Stromal cell of bone marrow (primary cell): ENCODE results near the gene PLAGL1.

ENCODE experiments used
- DNase-seq: peaks from one replicate; pipeline ENCODE4 v3.0.0-alpha.2; 2012; ENCODE audit warnings: low read depth

Gene PLAGL1

DNA sequence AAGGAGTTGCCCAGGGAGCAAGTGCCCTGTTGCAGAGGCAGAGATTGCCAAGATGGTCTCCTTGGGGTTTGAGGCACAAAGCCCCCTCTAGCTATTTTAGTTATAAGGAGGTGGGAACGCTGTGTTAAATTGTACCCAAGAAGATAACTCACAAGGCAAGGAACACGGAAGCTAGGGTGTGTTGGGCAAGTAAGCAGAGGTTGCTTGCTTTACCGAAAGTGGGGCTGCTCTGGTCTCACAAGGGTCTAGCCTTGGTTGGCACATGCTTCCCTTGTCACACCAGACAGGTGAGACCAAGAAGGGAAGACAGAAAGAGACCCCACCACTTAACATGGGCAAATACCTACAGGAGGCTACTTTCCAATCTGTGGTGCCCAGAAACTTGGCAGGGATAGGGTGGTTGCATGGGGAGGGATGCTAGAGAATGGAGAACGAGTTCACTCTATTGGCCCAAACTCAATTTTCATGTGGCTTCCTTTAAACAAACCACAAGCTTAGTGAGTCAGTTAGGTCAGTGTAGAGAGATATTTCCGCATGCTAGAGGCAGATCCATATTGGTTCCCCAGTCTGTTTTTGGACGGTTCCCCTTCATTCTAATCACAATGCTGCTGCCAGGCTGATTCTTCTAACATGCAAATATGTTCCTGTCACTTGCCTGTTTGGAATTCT lies 42.4 kb downstream of the PLAGL1 start:
- DNase-seq = peak; percentile 75

DNA sequence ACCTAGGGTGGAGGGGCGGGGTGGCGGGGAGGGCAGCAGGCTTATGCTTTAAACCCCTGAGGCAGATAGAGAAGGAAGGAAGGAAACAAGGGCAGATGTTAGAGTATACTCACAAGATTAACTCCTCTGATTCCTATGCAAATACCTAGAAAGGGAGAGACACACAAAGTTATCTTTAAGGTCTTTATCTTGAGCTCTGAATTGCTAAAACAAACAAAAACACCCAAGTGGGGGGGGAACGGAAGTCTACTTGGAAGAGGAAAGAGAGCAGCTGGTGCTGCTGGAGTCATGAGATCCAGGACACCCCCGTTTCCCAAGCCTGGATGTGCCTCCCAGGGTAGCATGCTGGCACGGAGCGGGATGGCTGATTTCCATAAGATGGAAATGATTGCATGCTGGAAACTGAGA lies 43.4 kb downstream of the PLAGL1 start:
- DNase-seq = no peak

DNA sequence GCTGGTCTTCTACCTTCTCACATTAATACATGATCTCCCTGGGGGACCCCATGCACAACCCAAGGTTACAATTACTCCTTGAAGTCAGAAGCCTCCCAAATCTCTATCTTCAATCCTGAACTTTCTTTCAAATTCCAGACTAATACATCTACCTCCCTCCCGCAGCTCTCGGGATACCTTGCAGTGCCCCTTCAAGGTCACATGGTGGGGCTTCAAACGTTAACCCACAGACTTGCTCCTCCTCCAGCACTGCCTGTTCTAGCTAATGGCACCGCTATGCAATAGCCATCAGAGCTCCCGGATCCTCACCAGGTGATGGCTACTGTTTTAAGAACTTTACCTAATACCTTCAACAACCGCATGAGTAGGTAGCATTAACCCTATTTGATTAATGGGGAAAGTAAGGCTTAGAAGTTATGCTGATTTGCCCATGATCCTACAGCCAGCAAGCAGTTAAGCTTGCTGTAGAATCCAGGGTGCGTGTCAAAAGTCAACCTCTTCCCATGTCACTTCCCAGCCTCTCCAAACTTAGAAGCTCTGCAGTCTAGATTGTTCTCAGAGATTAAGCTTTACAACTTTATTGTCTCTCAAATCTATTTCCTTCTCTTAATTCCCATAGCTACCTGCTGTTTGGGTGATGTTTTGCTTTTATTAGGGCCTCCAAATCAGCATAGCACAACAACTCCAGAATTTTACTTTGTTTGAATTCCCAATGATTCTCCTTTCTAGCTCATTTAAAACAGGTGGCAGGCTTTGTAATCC lies 44.7 kb downstream of the PLAGL1 start:
- DNase-seq = no peak

DNA sequence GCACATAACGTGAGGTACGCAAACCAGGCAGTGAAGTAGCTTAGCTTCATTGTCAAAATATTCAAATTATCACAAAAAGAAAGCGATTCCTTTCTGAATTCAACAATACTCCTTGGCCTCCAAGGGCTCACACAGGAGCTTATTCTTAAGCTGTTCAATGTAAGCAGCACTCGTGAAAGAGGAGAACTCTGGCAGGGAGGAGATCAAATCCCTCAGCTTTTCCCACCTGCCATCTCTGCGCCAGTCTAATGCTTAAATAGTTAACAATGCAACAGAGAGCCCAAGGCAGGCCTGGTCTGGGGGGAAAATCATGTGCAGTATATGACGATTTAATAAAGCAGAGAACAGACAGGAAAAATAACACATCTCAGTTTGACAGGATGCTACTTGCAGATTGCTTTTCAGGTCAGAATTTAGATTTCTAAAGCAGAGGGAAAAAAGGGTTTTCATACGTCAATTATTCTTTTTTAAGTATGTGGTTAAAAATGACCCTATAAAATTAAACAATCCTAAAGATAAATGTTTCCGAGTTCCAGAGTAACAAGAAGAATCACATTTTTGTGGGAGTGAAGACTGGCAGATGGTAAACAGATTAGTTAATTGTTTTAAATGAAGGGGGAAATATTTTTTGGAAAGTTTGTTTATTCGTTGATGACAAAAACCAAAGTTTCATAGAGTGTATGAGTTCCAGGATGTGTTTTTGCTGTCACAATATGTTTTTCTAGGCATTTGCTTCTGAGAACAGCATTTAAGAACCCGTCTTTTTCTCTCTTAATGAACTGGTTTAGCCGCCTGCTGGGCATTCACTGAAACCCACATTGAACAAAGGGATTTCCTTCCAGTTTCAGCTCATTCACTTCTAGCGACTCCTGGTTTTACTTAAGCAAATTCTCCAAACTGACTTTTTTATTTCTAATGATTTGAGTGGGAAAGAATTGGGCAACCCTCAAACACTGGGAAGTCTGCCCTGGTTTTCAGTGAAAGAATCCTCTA lies 45.9 kb downstream of the PLAGL1 start:
- peak; percentile 63 for DNase-seq

DNA sequence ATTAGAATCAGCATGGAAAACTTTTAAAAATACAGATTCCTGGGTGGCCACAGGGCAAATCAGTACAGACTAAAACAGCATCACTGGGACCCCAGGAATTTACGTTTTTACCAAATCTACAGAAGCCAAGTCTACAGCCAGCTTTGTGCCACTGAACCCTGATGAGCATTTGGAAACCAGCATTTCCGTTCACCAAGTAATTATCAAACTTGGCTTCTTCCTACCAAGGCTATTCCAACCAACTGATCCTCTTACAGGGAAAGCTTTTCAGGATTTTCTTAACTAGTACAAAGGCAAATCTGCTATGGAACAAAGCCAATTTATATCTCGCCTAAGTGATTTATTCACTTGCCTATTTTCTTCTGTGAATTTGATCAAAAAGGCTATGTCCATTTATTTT lies 47.0 kb downstream of the PLAGL1 start:
- no peak for DNase-seq

DNA sequence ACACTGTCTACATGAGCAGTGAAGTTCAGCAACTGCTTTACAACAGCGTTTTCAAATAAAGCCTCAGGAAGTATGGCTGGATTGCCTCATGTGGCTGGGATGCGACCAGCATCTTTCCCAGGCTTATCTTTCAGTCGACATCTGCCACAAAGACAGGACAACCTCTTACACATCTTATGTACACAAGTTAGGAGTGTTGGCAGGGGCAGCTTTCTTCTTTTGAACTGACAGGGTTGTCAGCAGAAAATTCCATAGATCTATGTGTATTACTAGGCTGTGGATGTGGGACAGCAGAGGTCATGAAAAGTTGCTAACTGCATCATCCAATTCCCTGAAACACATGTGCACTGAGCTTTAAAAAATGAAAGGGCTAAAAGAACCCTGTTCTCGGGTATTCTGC lies 48.1 kb downstream of the PLAGL1 start:
- DNase-seq = no peak

DNA sequence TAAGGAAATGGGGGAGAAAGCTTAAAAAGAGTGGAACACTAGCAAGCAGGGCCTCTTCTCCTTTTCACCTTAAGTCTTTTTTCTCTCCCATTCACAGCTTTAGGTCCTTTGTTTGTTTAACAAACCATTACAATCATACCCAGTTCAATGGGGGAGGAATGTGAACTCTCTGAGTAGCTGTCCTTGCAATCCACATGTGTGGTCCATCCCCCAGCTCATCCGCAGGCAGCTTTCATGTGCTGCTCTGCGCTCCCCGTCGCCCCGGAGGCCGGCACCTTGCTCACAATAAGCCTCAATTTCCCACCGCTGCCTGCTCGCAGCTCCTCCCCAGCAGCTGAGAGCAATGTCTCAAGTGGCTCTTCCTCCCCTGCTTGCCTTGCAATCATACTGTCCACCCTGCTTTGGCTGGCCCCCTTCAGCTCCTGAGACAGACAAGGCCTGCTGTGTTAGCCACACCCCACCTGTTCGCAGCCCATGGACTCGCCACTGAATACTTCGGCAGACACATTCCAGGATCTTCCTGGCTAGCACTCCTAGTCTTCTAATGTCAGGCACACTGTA lies 49.1 kb downstream of the PLAGL1 start:
- no peak for DNase-seq

DNA sequence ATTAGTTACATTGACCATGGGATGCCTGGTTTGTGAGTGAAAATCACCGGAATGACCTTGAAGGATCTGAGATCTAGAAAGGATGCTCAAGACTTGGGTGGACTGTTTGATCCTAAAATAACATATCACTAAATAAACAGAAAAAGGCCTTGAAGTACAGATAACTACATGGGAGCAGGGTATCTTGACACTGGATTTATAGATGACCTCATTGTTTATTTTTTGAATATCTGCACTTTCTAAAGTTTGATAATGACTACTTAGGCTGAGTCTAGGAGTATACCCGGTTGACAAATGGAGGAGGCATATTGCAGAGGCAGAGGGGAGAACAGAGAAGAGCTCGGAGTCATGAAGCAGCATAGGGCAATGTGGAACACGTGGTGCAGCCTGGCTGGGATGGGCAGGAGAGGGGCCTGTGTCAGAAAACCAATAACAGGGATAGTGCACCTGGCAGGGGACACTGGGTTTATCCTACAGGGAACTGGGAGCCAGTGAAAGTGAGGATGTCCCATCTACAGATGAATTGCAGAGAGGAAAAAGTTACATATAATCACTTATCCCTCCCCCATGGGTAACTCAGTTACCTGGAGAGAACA lies 50.3 kb downstream of the PLAGL1 start:
- no peak for DNase-seq

DNA sequence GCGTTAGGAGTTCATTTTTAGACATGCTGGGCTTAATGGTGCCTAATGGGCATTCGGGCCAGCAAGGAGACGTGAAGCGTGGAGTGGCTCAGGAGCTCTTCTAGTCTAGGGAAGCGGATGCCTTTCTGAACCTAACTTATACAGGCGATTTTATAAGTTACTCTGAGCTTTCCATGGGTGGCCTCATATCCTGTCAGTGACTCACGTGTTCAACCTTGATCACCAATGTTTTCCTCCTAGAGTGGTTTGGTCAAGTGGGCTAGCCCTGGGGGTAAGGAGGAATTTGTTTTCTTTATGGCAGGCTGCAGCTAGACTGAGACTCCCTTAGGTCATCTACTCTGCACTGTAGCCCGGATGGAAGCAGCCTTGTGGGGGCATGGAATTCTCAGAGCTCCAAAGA lies 52.1 kb downstream of the PLAGL1 start:
- no peak for DNase-seq

DNA sequence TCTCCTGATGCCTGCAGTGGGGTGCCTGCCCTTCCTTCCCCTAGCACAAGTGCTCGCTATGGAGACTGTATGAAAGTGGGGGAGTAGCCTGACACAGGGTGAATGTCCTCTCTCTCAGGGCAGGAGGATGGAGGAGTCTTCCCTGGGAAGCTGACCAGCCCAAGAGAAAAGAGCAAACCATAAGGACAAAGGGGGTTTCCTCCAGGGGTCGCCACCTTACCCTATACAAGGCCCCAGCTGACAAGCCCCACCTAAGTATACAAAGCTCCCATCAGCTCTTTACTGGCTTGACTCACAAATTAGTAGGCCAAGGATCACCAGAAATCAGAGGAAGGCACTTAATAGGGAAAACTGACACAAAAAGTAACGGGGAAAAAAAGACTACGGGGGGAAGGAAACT lies 54.1 kb downstream of the PLAGL1 start:
- DNase-seq = no peak

DNA sequence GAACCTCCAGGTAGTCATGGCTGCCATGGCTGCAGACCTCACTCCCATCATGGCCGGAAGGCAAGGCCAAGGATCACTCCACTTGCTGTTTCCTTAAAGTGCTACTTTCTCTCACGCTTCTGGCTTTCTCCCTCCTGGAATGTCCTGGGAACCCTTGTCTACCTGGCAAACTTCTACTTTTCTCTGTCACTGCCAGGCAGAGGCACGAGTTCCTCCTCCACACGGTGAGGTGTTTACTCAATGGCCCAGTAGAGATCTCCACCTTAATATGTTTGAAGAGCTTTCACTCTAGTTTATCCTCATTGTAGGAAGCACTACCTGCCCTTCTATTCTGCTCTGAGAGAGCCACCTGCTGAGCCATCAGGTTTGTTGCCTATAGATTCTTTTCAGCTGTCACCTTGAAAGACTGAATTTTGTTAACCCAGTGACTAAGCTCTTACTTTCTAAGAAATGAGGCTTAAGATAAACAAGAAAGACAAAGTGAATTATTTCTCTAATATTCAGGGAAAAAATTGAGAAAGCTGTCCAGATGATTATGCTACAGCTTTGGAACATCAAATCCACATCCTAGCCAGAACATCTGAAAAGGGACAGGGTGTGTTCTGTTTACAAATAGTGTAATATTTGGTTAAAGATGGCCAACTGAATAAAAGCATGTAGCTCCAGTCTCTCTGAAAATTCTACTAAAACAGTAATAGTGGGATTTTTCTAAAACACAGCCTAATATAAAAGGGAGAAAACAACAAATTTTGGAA lies 54.9 kb downstream of the PLAGL1 start:
- DNase-seq = no peak

DNA sequence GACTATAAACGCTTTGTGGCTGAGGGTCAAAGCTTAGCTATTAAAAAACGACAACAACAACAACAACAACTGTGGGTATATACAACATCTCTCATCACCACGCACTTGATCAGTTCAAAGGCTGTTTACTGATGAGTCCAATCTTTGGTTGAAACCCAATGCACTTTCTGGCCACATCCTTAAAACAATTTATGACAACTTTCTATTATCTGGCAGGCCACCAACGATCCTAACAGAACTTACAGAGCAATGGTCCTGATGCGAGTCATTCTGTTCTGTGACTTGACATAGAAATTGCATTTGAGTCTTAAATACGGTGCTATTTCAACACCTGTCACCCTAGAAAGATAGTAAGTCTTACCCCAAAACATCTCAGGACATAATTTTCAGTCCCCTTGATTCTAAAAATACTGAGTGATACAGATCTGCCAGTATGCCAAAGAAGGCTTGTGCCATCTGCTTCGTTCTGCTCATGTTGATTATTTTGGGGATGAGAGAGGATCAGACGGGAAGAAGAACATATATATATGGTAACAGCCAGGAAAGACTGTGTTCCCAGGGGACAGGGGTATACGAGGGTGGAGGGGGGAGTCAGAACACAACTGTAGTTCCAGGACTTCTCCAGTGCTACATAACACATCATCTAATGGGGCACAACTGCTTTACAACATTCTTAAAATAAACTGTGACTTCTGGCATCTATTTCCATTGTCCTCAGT lies 55.8 kb downstream of the PLAGL1 start:
- no peak for DNase-seq

DNA sequence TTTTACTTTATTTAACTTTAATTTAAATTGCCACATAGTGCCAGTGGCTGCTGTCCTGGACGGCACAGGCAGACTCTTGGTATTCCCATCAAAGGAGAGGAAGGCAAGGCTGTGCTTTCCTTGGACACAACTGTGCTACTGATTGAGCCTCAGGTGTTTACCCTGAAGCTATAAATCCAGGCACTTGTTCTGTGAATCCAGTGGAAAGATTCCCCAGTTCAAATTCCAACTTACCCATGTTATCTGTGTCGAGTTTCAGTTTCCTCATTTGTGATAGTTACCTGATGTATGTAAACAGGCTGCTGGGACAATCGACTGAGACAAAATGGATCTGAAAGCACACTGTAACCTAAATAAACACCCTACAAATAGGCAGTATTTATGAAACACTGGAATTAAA lies 57.2 kb downstream of the PLAGL1 start:
- no peak for DNase-seq

DNA sequence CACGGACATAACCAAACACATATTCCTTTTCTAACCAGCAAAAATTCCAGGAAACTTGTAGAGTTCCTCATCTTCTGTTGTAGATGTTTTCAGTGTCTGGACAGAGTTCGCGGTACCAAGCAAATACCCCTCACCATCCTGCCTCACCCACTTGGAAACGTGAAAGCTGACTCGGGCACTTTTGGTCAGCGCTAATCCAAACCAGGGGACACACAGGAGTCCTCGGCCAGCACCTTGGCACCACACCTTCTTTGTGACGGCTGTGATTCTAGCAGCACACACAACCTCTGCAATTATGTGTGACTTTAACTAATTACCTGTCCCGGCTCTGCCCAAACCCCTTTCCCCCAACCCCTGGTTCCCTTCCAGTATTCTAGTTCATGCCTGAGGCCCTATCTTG lies 58.1 kb downstream of the PLAGL1 start:
- no peak for DNase-seq

DNA sequence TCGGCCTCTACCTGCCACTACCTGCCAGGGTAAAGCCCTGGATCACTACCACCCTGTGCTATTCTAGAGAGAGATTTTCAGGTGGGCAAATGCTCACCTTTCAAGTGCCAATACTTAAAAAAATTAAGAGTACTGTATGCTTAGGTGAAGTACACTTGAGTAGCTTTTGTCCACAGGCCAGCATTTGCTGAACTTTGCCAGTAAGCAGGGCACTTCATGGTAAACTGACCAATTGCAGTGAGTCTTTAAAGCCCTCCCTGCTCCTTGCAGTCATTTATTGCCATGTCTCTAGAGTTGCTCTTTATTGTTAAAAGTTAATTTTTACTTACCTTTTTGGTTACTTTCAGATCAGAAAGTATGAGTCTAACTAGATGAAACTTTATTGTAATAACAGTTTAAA lies 58.5 kb downstream of the PLAGL1 start:
- DNase-seq = no peak

DNA sequence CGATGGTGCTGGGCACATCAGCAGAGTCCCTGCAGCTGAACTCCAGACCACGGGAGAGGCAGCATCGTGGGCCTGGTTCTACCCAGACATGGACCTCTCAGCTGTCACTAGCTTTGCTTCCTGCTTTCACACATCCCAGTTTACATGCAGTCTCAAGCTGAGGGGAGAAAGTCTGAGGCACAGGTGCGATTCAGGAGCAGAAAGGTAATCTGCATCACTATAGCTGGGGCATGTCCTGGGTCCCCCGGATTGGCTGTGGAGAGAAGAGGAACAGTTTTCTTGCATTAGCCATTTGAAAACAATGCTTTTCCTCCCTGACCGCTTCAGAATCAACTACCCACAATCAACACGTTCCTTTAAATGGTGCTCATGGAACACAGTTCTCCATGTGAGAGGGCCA lies 59.9 kb downstream of the PLAGL1 start:
- no peak for DNase-seq

DNA sequence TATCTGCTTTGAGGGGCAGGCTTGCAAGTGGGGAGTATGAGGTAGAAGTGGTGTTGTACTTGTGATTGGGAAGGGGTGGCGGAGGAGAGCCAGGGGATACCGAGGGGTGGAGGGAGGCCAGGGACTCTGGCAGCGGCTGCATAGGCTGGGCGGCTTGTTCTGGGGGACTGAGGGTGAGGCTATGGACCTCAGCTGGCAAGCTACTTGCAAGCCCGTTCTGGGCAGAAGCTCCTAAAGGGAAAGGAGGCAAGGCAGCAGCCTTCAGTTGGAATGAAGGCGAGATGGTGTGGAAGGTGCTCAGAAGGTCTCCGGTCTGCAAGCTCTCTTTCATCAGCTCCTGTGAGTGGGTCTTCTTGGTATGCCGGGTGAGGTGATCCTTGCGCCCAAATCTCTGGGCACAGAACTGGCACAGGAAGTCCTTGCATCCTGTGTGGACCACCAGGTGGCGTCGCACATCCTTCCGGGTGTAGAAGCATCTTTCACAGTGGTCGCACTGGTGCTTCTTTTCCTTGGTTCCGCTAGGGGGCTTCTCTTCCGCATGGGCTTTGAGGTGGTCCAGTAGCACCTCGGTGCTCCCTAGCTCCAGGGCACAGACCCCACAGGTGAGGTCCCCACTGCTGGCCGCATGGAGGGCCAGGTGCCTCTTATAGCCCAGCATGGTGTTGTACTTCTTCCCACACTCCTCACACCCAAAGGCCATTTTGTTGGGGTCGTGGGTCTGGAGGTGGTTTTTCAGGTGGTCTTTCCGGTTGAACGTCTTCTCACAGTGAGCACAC lies 66.0 kb downstream of the PLAGL1 start:
- DNase-seq = peak; percentile 19

DNA sequence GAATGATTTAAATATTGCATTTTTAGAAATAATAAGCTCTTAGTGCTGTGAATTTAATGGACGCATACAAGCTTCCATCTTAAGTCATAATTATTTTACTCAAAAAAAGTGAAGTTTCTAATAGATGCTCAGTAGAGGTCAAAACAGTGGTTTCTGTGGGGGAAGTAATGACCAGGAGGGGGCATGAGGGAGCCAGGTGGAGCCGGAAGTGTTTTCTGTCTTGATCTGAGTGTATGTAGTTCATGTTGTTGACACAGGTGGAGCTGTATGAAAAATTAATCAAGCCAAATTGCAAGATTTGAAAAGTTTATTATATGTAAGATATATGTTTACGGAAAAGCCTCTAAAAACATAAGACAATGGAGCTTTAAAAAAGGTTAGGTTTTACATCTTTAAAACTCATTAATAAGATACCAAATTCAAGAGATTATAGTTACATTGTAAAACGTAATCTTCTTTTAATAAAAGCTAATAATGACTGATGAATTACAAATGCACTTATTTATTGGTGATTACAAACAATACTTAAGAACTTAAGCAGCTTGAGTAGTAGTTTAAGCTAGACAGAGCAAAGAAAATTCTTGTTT lies 68.0 kb downstream of the PLAGL1 start:
- DNase-seq = peak; percentile 6

DNA sequence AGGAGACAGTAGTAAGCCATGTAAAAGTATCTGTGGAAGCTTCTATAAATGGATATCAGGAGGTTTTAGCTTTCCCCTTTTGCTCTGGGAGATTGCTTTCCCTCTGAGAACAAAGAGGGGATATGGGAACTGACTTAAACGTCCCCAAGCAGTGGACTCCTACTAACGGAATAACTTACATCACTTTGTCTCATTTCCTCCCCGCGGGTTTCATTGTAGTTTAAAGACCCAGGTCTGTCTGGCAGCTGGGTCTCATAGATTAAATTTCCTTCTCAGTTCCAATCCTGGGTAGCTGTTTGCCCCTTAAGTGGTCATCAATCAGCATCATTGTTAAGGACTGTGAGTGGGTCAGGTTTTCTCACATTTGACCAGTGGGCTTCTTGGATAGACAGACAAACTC lies 68.7 kb downstream of the PLAGL1 start:
- DNase-seq = no peak

DNA sequence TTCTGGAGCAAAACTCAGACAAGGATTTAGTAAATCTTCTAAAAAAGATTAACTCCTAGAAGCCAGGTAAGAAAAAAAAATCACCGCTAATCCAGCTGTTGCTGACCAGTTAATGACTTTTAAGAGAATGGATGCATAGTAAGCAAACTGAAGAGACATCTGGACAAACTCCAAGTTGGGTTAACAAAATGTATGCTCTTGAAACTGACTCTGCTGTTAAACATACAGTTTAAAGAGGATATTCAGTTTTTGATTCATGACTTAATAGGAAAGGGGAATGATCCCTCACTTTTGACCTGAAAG lies 70.4 kb downstream of the PLAGL1 start:
- no peak for DNase-seq
